22Rv1 (cell line): ENCODE data around the gene PTPN21.

ENCODE experiments used
- CTCF ChIP-seq: fragments of 450-650 bp; IDR thresholded peaks from 2 replicates; pipeline ENCODE4 v1.5.1; 2017; ENCODE audit warnings: mild to moderate bottlenecking
- ZFX ChIP-seq: fragments of 450-650 bp; IDR thresholded peaks from 2 replicates; pipeline ENCODE4 v1.6.1; 2017; ENCODE audit warnings: antibody characterized with exemption, borderline replicate concordance

DNA sequence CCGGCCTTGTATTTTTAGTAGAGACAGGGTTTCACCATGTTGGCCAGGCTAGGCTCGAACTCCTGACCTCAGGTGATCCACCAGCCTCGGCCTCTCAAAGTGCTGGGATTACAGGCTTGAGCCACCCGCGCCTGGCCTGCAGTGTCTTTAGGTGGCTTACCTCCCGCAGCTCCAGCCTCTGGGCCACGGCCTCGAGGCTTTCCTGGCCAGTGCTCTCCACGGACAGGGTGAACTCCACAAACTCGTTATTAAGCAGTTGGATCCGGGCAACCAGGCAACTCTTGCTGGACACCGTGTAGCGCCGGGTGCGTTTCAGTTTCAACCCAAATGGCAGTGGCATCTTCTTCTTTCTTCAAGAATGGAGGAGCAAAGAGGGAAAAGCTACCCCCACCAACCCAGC, 4.7 kb downstream of the PTPN21 start:
- TF ChIP-seq CTCF (no peak), ZFX (no peak)
